Measurements from ENCODE around the gene SENP2. TPM values are rescaled to one million over a fixed set of nuclear protein-coding genes. Genes with fewer than 3 reads are reported as not detected.

The SENP2 gene
- total RNA-seq, 1 experiment from 2014 or later, result 36.1 TPM

DNA sequence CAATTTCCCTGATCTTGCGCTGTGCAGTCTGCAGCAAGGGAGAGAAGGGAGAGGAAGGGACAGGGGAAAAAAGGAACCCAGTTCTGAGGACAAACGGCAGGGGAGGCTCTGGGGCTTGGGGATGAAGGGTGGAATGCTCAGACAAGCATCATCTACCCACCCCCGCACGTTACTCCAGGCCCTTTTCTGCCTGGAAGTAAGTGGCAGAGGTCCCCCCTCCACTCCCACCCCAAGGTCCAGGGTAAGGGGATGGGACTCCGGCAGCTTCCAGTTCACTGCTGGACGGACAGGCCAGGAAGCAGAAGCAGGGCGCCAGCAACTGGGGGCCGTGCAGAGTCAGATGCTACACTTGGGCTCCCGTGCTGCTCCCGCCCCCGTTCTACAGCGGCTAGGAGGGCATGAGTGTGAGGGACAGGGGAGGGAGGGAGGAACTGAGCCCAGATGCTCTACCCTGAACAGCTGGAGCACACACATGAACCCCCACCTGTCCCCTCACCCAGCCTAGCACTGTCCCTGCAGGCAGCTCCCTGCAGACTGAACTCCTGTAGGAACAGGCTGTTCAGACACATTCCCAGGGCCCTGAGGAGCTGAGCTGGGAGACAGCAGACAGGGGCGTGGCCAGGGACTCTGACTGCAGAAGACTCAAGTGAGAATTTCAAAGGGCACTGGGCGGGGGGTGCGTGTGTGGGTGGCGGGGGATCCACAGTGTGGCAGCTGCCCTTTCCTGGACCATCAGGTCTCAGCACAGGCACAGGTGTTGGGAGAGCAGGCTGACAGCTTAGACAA, 59.7 kb downstream of the SENP2 start (continued):
- TF ChIP-seq JUND (IDR thresholded peaks at IDR 0.05), result no peak

DNA sequence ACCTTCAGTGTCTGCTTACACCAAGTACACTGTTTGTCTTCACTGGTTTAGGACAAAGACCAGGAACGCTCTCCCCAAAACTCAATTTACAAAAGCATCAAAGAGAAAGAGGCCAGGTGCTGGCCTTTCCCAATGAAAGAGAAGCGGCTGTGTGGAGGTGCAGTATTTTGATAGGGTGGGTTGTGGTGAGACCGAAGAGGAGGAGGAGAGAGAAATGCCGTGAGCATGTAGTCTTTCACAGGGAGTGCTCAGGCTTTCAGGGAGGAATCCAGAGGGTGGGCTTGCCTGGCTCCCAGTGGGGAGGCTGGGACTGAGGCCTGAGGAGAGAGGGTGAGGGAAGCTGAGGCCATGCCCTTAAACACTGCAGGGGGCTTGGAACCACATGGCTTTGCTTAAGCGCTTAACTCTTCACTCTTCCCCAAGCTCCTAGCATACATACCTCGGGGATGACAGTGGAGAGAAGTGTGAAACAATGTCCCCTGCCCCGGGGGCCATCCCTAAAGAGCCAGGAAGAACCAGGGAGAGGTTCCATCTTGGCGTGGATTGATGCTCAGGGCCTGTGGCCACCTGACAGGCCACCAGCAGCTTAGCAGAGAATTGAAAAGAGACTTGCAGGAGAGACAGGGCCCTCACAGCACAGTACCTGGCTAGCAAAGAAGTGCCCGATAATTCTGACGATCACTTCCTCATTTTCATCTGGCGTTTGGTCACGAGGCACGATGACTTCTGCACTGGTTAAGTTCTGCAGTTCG, 60.5 kb downstream of the SENP2 start:
- TF ChIP-seq FOSL1 (IDR thresholded peaks at IDR 0.05; ENCODE audit: low read depth) (no peak), POLR2A (IDR thresholded peaks at IDR 0.05; ENCODE audit: borderline replicate concordance, extremely low read depth, insufficient read depth, insufficient read length) (no peak), EZH2 (IDR thresholded peaks at IDR 0.05) (no peak), EZH2phosphoT487 (IDR thresholded peaks at IDR 0.05; ENCODE audit: borderline replicate concordance) (no peak), JUND (IDR thresholded peaks at IDR 0.05) (no peak)
- no peak overlapping the region for H3K4me3 ChIP-seq (replicated peaks in 1 of 2; ENCODE audit: low read depth in 1 of 2, low read length in 2 of 2)
- no peaks in the 10 kb centered on the region for H3K9me3 ChIP-seq (ENCODE audit: control insufficient read depth in 1 of 2, insufficient read depth in 1 of 2, low read depth in 1 of 2, low read length in 2 of 2)
- ChIA-PET RAD21 (ENCODE audit: low non-redundant PET in 1 of 2, low total read pairs in 2 of 2, uncharacterized antibody in 2 of 2, unreplicated experiment in 2 of 2) (no interaction called here), CTCF (no interaction called here), POLR2A (no interaction called here)
- intact Hi-C loops (cut with micrococcal nuclease), result no loop called here
- H3K27ac ChIP-seq (ENCODE audit: low read depth, low read length), result no peak overlapping the region
- H3K4me2 ChIP-seq (ENCODE audit: low read length), result no peak overlapping the region
- no peak overlapping the region for H3K9ac ChIP-seq (ENCODE audit: low read length)
- H3K9me2 ChIP-seq (ENCODE audit: insufficient read depth), result no peaks in the 10 kb centered on the region
- no peaks in the 10 kb centered on the region for H3K79me2 ChIP-seq (ENCODE audit: insufficient read depth, low read length)
- DNase-seq (ENCODE audit: low read depth, low spot score) (no peak), ATAC-seq (no peak)
- H3K36me3 ChIP-seq (ENCODE audit: control insufficient read depth in 1 of 2, insufficient read depth in 2 of 2, low read length in 2 of 2), result peaks cover 22 to 35% of the 10 kb centered on the region in 2 experiments; a peak in 3 of 4 replicates
- no peaks in the 10 kb centered on the region for H4K20me1 ChIP-seq (ENCODE audit: insufficient read depth)
- no TSS peak for BruUV-seq (replicated peaks)
- no peaks in the 10 kb centered on the region for H3K4me1 ChIP-seq (ENCODE audit: control insufficient read depth in 1 of 2, insufficient read depth in 2 of 2, low read length in 2 of 2)
- H3K27me3 ChIP-seq (ENCODE audit: insufficient read depth, low read length), result no peaks in the 10 kb centered on the region
- no peak overlapping the region for H2AFZ ChIP-seq (ENCODE audit: low read depth, low read length, poor library complexity, severe bottlenecking)
